GM21529 (cell line): ENCODE data around the gene MEOX1.

Experiments used
- ATAC-seq: cut with Tn5 transposase; IDR thresholded peaks from one replicate; pipeline ENCODE4 v1.9.1; 2021; ENCODE audit not compliant: unreplicated experiment

The MEOX1 gene

GRCh38 chr17:43683928-43684653 is 22.4 kb upstream of the MEOX1 start:
- ATAC-seq = no peak

- no peak for ATAC-seq
These were observed 18.7 kb upstream of the MEOX1 start for GRCh38 chr17:43680461-43680860.

- no peak for ATAC-seq
These were observed 18.2 kb upstream of the MEOX1 start for GRCh38 chr17:43679911-43680310.

GRCh38 chr17:43679401-43679800 is 17.7 kb upstream of the MEOX1 start:
- ATAC-seq = no peak

- ATAC-seq = no peak
These were observed 14.7 kb upstream of the MEOX1 start for GRCh38 chr17:43676471-43676870.

- ATAC-seq = no peak
These were observed 12.7 kb upstream of the MEOX1 start for GRCh38 chr17:43674394-43674793.

- ATAC-seq = no peak
These were observed 12.0 kb upstream of the MEOX1 start for GRCh38 chr17:43673516-43674323.

- no peak for ATAC-seq
These were observed 10.2 kb upstream of the MEOX1 start for GRCh38 chr17:43671755-43672519.

GRCh38 chr17:43671031-43671692 is 9.4 kb upstream of the MEOX1 start:
- ATAC-seq = no peak

- no peak for ATAC-seq
These were observed 8.9 kb upstream of the MEOX1 start for GRCh38 chr17:43670645-43671030.

GRCh38 chr17:43669971-43670644 is 8.4 kb upstream of the MEOX1 start:
- no peak for ATAC-seq

- ATAC-seq = no peak
These were observed 6.2 kb upstream of the MEOX1 start for GRCh38 chr17:43667947-43668348.

- no peak for ATAC-seq
These were observed 5.8 kb upstream of the MEOX1 start for GRCh38 chr17:43667506-43667905.

- ATAC-seq = no peak
These were observed 4.2 kb upstream of the MEOX1 start for GRCh38 chr17:43665937-43666236.

- no peak for ATAC-seq
These were observed 3.6 kb upstream of the MEOX1 start for GRCh38 chr17:43665084-43665936.

GRCh38 chr17:43664096-43664495 is 2.4 kb upstream of the MEOX1 start:
- no peak for ATAC-seq

- no peak for ATAC-seq
These were observed 1.7 kb upstream of the MEOX1 start for GRCh38 chr17:43663383-43663782.

- ATAC-seq = no peak
These were observed 855 bp upstream of the MEOX1 start for GRCh38 chr17:43662413-43663141.

- no peak for ATAC-seq
These were observed 767 bp downstream of the MEOX1 start for GRCh38 chr17:43660816-43661493.
